Nephron (organoid): ENCODE results near the gene LPAR3.

Experiments used
- H3K27ac Mint-ChIP-seq, 3 experiments: 2 replicates each; pipeline ENCODE4 v1.8.0; 2020; ENCODE audit warnings: mixed read lengths in 3 of 3, mild to moderate bottlenecking in 2 of 3, moderate library complexity in 1 of 3
- H3K27me3 Mint-ChIP-seq: 2 replicates; pipeline ENCODE4 v1.8.0; 2021; ENCODE audit warnings: low read depth, mild to moderate bottlenecking, moderate library complexity, mixed read lengths
- H3K36me3 Mint-ChIP-seq: 2 replicates; pipeline ENCODE4 v1.8.0; 2020; ENCODE audit warnings: low read depth, mixed read lengths
- H3K4me1 Mint-ChIP-seq: 2 replicates; pipeline ENCODE4 v1.8.0; 2020; ENCODE audit warnings: mixed read lengths
- H3K4me3 Mint-ChIP-seq, 3 experiments: 2 replicates each; pipeline ENCODE4 v1.8.0; 2020; ENCODE audit warnings: mild to moderate bottlenecking in 3 of 3, mixed read lengths in 3 of 3, moderate library complexity in 2 of 3
- H3K9me3 Mint-ChIP-seq: 2 replicates; pipeline ENCODE4 v1.8.0; 2020; ENCODE audit warnings: mixed read lengths
- TF ChIP-seq, protein P1 (sequence below), 3 experiments: fragments of 200-600 bp; sonication (generic); IDR thresholded peaks; one replicate each; pipeline ENCODE4 v1.5.0; 2021; ENCODE audit warnings: antibody characterized with exemption in 3 of 3; ENCODE audit not compliant: unreplicated experiment in 3 of 3

LPAR3 gene

DNA sequence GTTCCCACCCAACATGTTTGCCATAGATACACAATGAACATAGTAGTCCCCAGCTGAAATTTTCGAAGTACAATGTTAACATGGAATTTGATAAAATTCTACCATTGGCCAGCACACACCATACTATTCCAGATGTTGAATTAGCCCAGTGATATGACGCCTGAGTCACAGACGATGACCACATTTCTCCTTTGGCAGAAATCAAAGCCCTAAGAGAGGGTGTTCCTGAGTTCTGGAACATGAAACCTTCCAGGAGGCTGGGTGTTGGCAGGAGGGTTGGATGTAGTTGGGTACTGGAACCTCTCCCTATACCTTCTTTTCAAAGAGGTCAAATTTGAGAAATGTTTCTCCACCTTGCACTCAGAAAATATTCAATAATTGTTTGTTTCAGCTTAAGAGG is 37.8 kb downstream of the LPAR3 start:
- H3K27ac Mint-ChIP-seq = no peak overlapping the region
- H3K9me3 Mint-ChIP-seq = no peaks in the 10 kb centered on the region
- H3K4me1 Mint-ChIP-seq = peaks cover 30% of the 10 kb centered on the region
- TF ChIP-seq, protein P1, sequence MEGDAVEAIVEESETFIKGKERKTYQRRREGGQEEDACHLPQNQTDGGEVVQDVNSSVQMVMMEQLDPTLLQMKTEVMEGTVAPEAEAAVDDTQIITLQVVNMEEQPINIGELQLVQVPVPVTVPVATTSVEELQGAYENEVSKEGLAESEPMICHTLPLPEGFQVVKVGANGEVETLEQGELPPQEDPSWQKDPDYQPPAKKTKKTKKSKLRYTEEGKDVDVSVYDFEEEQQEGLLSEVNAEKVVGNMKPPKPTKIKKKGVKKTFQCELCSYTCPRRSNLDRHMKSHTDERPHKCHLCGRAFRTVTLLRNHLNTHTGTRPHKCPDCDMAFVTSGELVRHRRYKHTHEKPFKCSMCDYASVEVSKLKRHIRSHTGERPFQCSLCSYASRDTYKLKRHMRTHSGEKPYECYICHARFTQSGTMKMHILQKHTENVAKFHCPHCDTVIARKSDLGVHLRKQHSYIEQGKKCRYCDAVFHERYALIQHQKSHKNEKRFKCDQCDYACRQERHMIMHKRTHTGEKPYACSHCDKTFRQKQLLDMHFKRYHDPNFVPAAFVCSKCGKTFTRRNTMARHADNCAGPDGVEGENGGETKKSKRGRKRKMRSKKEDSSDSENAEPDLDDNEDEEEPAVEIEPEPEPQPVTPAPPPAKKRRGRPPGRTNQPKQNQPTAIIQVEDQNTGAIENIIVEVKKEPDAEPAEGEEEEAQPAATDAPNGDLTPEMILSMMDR (IDR thresholded peaks at IDR 0.05; ENCODE audit: unreplicated experiment in 3 of 3) = no peak
- peaks cover 23% of the 10 kb centered on the region for H3K27me3 Mint-ChIP-seq
- no peaks in the 10 kb centered on the region for H3K36me3 Mint-ChIP-seq
- no peak overlapping the region for H3K4me3 Mint-ChIP-seq

DNA sequence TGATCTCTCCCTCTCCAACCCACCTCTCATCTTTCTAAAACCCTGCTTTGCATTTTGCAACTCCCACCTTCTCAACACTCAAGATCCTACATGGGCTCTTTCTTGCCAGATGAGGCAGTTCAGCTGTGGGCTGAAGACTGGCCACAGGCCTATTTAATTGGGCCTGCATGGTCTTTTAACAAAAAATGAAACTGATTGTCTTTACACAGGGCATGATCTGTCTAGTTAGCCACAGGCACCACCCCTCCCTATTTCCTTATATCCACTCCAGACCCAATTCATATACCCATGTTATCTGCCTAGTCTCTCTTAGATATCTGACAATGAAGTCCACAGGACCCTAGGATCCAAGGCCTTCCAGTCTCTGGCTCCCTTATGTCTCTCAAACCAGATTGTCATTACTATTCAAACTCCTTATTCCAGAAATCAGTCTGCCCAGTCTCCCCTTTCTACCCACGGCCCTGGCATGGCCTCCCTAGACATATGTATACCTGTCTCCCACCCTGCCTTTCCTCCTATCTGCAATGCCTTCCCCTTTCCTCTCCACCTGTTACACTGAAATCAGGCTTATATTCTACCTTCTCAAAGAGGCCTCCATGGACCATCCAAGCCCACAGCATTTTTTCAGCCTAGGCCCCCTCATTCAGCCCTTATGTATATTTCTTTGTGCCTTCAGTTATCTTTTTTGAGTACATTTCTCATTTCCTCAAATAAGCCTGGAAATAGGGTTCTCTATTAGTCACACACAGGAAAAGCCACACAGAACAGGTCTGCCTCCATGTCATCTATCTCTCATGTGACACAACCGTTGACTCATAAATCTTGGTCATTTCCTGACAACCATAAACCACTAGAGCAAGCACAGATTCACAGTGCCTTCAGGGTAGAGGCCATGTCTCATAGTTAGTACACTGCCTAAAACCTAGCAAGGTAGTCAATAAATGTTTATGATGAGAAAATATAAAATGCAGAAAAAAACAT is 39.0 kb downstream of the LPAR3 start:
- Mint-ChIP-seq H3K27ac (no peak overlapping the region), H3K4me3 (no peak overlapping the region)

DNA sequence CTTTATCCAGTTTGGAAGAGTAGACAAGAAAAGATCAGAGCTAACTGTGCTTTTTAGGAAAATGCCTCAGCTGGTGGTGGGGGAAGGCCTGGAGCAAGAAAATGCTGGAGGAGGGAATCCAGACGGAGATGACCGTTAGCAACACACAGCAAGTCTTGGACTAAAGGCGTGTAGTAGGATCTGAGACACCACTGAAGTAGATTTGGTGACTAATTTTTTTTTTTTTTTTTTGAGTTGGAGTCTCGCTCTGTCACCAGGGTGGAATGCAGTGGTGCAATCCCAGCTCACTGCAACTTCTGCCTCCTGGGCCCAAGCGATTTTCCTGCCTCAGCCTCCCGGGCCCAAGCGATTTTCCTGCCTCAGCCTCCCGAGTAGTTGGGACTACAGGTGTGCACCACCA is 41.2 kb downstream of the LPAR3 start:
- Mint-ChIP-seq H3K36me3 (no peaks in the 10 kb centered on the region), H3K27me3 (peaks cover 26% of the 10 kb centered on the region), H3K27ac (no peak overlapping the region), H3K9me3 (no peaks in the 10 kb centered on the region), H3K4me1 (peaks cover 30% of the 10 kb centered on the region), H3K4me3 (no peak overlapping the region)
- TF ChIP-seq, protein P1 (IDR thresholded peaks at IDR 0.05; ENCODE audit: unreplicated experiment in 3 of 3) = no peak

More for the DNA sequence above, 39.0 kb downstream of the LPAR3 start:
- peaks cover 27% of the 10 kb centered on the region for H3K4me1 Mint-ChIP-seq
- H3K9me3 Mint-ChIP-seq = no peaks in the 10 kb centered on the region
- no peaks in the 10 kb centered on the region for H3K36me3 Mint-ChIP-seq
- peaks cover 23% of the 10 kb centered on the region for H3K27me3 Mint-ChIP-seq
- TF ChIP-seq, protein P1 (IDR thresholded peaks at IDR 0.05; ENCODE audit: unreplicated experiment in 3 of 3) = no peak

DNA sequence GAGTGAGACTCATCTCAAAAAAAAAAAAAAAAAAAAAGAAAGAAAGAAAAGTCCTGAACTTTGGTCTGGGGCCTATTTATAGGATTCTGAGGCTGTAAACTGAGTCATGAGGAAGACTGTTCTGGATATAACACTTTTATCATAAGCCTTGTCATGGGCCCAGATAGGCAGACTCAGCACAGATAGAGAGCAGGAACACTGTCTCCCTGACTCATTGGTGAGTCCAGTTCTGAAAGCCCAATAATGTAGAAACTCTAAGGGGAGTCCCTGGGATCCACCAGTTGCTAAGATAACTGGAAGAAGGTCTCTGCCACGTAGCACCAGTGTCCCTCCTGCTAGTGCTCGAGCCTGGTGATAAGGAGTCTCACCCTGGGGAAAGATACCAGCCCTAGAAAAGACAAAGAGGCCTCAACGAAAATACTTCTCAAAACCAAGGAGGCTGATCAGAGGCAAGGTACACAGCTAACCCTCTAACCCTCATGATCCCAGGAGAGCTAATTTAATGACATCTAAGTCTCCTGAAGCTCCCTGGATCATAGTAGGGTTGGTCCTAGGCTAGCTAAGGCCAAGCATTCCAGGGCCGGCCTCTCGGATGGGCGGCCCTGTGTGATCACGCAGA is 43.5 kb downstream of the LPAR3 start:
- Mint-ChIP-seq H3K4me3 (no peak overlapping the region), H3K36me3 (no peaks in the 10 kb centered on the region), H3K4me1 (peaks cover 16% of the 10 kb centered on the region), H3K27ac (no peak overlapping the region), H3K9me3 (no peaks in the 10 kb centered on the region), H3K27me3 (peaks cover 16% of the 10 kb centered on the region)
- TF ChIP-seq, protein P1 (IDR thresholded peaks at IDR 0.05; ENCODE audit: unreplicated experiment in 3 of 3) = no peak

DNA sequence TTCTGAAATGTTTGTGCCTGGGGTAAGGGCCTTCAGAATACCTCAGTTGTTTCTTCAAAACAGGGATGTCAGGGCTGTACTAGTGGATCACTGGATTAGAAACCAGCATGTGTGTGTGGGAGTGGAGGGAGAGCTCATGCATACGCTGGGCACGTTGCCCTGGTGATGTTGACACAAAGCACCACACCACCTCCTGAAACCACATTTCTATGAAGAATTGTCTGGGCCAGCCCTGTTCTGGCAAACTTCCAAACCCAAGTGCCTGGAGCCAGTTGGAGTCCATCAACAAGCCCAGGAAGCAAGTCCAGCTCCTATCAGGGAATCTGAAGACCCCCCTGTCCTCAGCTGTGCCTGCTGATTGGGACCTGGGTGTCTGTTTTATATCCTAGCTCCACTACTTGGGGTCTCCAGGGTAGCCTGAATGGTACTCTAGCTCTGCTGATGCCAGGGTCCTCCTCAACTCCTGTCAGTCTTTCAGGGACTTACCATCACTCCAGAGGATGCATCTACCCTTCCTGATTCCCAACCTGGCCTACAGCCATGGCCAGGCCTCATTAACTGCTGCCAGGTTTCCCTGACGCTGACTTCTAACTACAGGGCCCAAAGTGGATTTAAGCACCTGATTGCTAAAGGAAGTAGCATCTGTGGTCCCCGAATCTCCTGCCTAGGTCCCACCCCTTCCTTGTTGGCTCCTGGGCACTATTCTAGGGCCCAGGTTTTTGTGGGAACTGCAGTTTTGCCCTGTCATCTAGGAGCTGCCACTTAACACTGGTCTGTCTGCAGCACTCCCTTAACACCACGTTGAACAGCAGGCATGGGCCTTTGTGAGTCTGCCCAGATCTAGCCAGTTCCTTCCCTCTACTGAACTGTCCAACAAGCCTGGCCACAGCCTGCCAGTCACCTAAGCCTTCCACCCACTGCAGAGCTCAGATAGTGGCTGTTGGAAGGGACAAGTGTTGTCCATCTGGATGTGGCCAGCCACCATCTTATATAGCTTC is 45.5 kb downstream of the LPAR3 start:
- H3K27me3 Mint-ChIP-seq = peaks cover 3% of the 10 kb centered on the region
- peak overlapping the region; percentile 9 to 61 (median 53) for H3K27ac Mint-ChIP-seq
- H3K4me3 Mint-ChIP-seq = no peak overlapping the region
- H3K36me3 Mint-ChIP-seq = no peaks in the 10 kb centered on the region
- peaks cover 22% of the 10 kb centered on the region for H3K4me1 Mint-ChIP-seq
- TF ChIP-seq, protein P1 (IDR thresholded peaks at IDR 0.05; ENCODE audit: unreplicated experiment in 3 of 3) = no peak
- H3K9me3 Mint-ChIP-seq = no peaks in the 10 kb centered on the region
